Mammary epithelial cell (primary cell): Measurements from ENCODE around the gene PLOD3.

Experiments
- CTCF ChIP-seq, 2 donors: IDR thresholded peaks in 1 of 2; conservative IDR thresholded peaks in 1 of 2; 2 replicates each; pipeline ENCODE4 v1.5.1; 2011 to 2012; ENCODE audit warnings: inconsistent platforms in 2 of 2, low read length in 2 of 2, mild to moderate bottlenecking in 2 of 2, control low read depth in 1 of 2, low read depth in 1 of 2; ENCODE audit not compliant: insufficient read depth in 1 of 2; ENCODE audit errors: extremely low read depth in 1 of 2
- EZH2 ChIP-seq: IDR thresholded peaks from 2 replicates; pipeline ENCODE4 v1.6.1; 2012; ENCODE audit warnings: low read length, inconsistent platforms, borderline replicate concordance

GRCh38 chr7:101189109-101189508 lies 28.3 kb downstream of the PLOD3 start:
- TF ChIP-seq CTCF (conservative IDR thresholded peaks at IDR 0.05 in 1 of 2, IDR thresholded peaks at IDR 0.05 in 1 of 2; ENCODE audit: extremely low read depth in 1 of 2, insufficient read depth in 1 of 2, low read depth in 1 of 2, low read length in 2 of 2) (no peak), EZH2 (no peak)
